ENCODE data around the gene DHRS7B.

- TF ChIP-seq CTCF (optimal IDR thresholded peaks at IDR 0.05 in 1 of 3, IDR thresholded peaks at IDR 0.05 in 1 of 3, conservative IDR thresholded peaks at IDR 0.05 in 1 of 3; ENCODE audit: extremely low read depth in 1 of 3, insufficient read depth in 2 of 3, low read length in 3 of 3) (no peak), EZH2 (IDR thresholded peaks at IDR 0.05; ENCODE audit: low read length) (no peak)
Measured at GRCh38 chr17:21212826-21213637, 86.3 kb downstream of the DHRS7B start.
